ENCODE data around the gene CCL20.

DNA sequence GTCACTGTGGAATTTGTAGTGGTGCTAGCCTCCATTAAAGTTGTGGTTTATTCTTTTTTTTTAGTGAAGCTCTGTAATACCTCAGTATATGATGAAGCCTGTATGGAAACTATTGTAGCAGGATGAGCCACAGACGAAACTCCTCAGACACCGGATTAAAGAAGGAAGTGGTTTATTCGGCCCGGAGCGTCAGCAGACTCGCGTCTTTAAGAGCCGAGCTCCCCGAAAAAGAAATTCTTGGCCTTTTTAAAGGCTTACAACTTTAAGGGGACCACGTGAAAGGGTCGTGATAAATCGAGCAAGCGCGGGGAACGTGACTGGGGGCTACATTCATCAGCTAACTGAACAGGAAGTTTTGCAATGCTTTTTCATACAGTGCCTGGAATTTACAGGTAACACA lies 8.1 kb upstream of the CCL20 start:
- TF ChIP-seq, protein P1, sequence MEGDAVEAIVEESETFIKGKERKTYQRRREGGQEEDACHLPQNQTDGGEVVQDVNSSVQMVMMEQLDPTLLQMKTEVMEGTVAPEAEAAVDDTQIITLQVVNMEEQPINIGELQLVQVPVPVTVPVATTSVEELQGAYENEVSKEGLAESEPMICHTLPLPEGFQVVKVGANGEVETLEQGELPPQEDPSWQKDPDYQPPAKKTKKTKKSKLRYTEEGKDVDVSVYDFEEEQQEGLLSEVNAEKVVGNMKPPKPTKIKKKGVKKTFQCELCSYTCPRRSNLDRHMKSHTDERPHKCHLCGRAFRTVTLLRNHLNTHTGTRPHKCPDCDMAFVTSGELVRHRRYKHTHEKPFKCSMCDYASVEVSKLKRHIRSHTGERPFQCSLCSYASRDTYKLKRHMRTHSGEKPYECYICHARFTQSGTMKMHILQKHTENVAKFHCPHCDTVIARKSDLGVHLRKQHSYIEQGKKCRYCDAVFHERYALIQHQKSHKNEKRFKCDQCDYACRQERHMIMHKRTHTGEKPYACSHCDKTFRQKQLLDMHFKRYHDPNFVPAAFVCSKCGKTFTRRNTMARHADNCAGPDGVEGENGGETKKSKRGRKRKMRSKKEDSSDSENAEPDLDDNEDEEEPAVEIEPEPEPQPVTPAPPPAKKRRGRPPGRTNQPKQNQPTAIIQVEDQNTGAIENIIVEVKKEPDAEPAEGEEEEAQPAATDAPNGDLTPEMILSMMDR (IDR thresholded peaks at IDR 0.05; ENCODE audit: extremely low read depth in 1 of 2, insufficient read depth in 1 of 2, low read depth in 1 of 2, low read length in 2 of 2), result no peak
- TF ChIP-seq POLR2AphosphoS5 (IDR thresholded peaks at IDR 0.05; ENCODE audit: insufficient read depth, low read depth, low read length) (no peak), MYC (IDR thresholded peaks at IDR 0.05; ENCODE audit: low read depth, low read length) (no peak), POLR2A (IDR thresholded peaks at IDR 0.05; ENCODE audit: low read depth, low read length) (no peak)
